CD4-positive, alpha-beta T cell (primary cell): ENCODE results near the gene UBA6. TPM values are rescaled to one million over a fixed set of nuclear protein-coding genes. Genes with fewer than 3 reads are reported as not detected.

Experiments used
- ATAC-seq: fragments of 200-7000 bp; cut with Tn5 transposase; one replicate; pipeline ENCODE4 v1.10.0; 2022; ENCODE audit warnings: mild to moderate bottlenecking; ENCODE audit not compliant: poor library complexity
- CTCF ChIA-PET: fragments of 350-600 bp; sonication (Branson Sonifier 250); formaldehyde crosslinking; loops from one replicate; lab custom pipeline; 2021; ENCODE audit warnings: antibody characterized with exemption, inconsistent platforms; lab: Charles Lee
- POLR2A ChIA-PET: fragments of 350-600 bp; sonication (Branson Sonifier 250); formaldehyde crosslinking; loops from one replicate; lab custom pipeline; 2021; ENCODE audit warnings: antibody characterized with exemption, inconsistent platforms; lab: Charles Lee
- DNase-seq, 14 experiments: peaks; one replicate each; pipeline ENCODE4 v3.0.0-alpha.2; 2013 to 2020; ENCODE audit warnings: mixed read lengths in 2 of 14
- H3K27ac ChIP-seq, 2 donors: one replicate each; pipeline versions ENCODE4 v1.5.1 to v1.7.0; 2013; ENCODE audit warnings: low read length in 2 of 2, low read depth in 1 of 2, mild to moderate bottlenecking in 1 of 2
- H3K27me3 ChIP-seq, 2 experiments: 1 replicate in 1 of 2; 2 replicates in 1 of 2; pipeline versions ENCODE4 v1.6.1 to v1.7.0; 2013; ENCODE audit warnings: low read length in 2 of 2, control low read depth in 1 of 2, mild to moderate bottlenecking in 1 of 2, moderate library complexity in 1 of 2; ENCODE audit not compliant: insufficient read depth in 2 of 2, control insufficient read depth in 1 of 2
- H3K36me3 ChIP-seq: one replicate; pipeline ENCODE4 v1.6.1; 2013; ENCODE audit warnings: low read length, control low read depth; ENCODE audit not compliant: insufficient read depth
- H3K4me1 ChIP-seq: one replicate; pipeline ENCODE4 v1.6.1; 2013; ENCODE audit warnings: low read length, control low read depth; ENCODE audit not compliant: insufficient read depth
- H3K4me3 ChIP-seq: one replicate; pipeline ENCODE4 v1.5.1; 2013; ENCODE audit warnings: mild to moderate bottlenecking, low read length, moderate library complexity
- H3K9me3 ChIP-seq, 2 experiments: 1 replicate in 1 of 2; 2 replicates in 1 of 2; pipeline versions ENCODE4 v1.6.1 to v1.7.0; 2013; ENCODE audit warnings: low read length in 2 of 2, mild to moderate bottlenecking in 2 of 2, control low read depth in 1 of 2, moderate library complexity in 1 of 2; ENCODE audit not compliant: control insufficient read depth in 1 of 2, insufficient read depth in 1 of 2
- H3K27ac Mint-ChIP-seq: one replicate; pipeline ENCODE4 v1.8.0; 2020; ENCODE audit warnings: mixed read lengths
- H3K27me3 Mint-ChIP-seq: one replicate; pipeline ENCODE4 v1.8.0; 2021; ENCODE audit warnings: mixed read lengths
- H3K36me3 Mint-ChIP-seq: one replicate; pipeline ENCODE4 v1.8.0; 2021; ENCODE audit warnings: low read depth, mixed read lengths
- H3K4me1 Mint-ChIP-seq: one replicate; pipeline ENCODE4 v1.8.0; 2021; ENCODE audit warnings: low read depth, mixed read lengths
- H3K4me3 Mint-ChIP-seq: one replicate; pipeline ENCODE4 v1.8.0; 2020; ENCODE audit warnings: mild to moderate bottlenecking, mixed read lengths
- H3K9me3 Mint-ChIP-seq: one replicate; pipeline ENCODE4 v1.8.0; 2020; ENCODE audit warnings: mixed read lengths
- intact Hi-C, 2 experiments: fragments of 100-400 bp; cut with DNase I in 1 of 2; cut with micrococcal nuclease in 1 of 2; formaldehyde crosslinking; loops; one replicate each; pipeline versions ENCODE4 v1.15.1 to v1.9.0; 2023 to 2025; cut with DNase I, micrococcal nuclease
- total RNA-seq, 174 experiments: library from RNA in 2 of 174; stranded (reverse) in 2 of 174; gene quantifications; one replicate each; pipeline ENCODE4 v1.2.3 and lab custom pipeline; 2021 to 2026
- TF ChIP-seq, protein P1 (sequence below): fragments of 200-600 bp; IDR thresholded peaks from one replicate; pipeline ENCODE4 v1.8.0; 2022; ENCODE audit warnings: antibody characterized with exemption, mild to moderate bottlenecking

Gene UBA6
- total RNA-seq, 2 experiments from 2014 or later = 33.4 to 45.5 TPM

- Histone ChIP-seq H3K9me3 (no peaks in the 10 kb centered on the region), H3K4me3 (no peak overlapping the region), H3K27ac (no peak overlapping the region), H3K4me1 (no peaks in the 10 kb centered on the region), H3K27me3 (no peaks in the 10 kb centered on the region), H3K36me3 (no peaks in the 10 kb centered on the region)
- TF ChIP-seq, protein P1, sequence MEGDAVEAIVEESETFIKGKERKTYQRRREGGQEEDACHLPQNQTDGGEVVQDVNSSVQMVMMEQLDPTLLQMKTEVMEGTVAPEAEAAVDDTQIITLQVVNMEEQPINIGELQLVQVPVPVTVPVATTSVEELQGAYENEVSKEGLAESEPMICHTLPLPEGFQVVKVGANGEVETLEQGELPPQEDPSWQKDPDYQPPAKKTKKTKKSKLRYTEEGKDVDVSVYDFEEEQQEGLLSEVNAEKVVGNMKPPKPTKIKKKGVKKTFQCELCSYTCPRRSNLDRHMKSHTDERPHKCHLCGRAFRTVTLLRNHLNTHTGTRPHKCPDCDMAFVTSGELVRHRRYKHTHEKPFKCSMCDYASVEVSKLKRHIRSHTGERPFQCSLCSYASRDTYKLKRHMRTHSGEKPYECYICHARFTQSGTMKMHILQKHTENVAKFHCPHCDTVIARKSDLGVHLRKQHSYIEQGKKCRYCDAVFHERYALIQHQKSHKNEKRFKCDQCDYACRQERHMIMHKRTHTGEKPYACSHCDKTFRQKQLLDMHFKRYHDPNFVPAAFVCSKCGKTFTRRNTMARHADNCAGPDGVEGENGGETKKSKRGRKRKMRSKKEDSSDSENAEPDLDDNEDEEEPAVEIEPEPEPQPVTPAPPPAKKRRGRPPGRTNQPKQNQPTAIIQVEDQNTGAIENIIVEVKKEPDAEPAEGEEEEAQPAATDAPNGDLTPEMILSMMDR = peak; percentile 92
- Mint-ChIP-seq H3K27me3 (no peaks in the 10 kb centered on the region), H3K36me3 (no peaks in the 10 kb centered on the region), H3K9me3 (no peaks in the 10 kb centered on the region), H3K27ac (no peak overlapping the region), H3K4me3 (no peak overlapping the region), H3K4me1 (no peaks in the 10 kb centered on the region)
- ATAC-seq (no peak), DNase-seq (peak in 3 of 14 experiments; percentile 43 to 54 (median 45))
- ChIA-PET POLR2A (interaction anchor here (1.2 to 1.3 kb wide), 2 partner anchors 46 to 202 kb away, joined by 3 to 6 read pairs; partner anchors contain the start of genes CENPC and UBA6), CTCF (interaction anchor here (0.8 to 1.4 kb wide), 9 partner anchors 8 to 200 kb away, joined by 3 to 6 read pairs (median 3); partner anchors contain the start of gene UBA6)
- intact Hi-C loops = loop anchor here (1.0 to 5.0 kb wide), 2 partner anchors 198 to 200 kb away; partner anchors contain the start of gene CENPC (in 1 of the 2)
Measured at GRCh38 chr4:67746797-67747495, 46.0 kb upstream of the UBA6 start.

DNA sequence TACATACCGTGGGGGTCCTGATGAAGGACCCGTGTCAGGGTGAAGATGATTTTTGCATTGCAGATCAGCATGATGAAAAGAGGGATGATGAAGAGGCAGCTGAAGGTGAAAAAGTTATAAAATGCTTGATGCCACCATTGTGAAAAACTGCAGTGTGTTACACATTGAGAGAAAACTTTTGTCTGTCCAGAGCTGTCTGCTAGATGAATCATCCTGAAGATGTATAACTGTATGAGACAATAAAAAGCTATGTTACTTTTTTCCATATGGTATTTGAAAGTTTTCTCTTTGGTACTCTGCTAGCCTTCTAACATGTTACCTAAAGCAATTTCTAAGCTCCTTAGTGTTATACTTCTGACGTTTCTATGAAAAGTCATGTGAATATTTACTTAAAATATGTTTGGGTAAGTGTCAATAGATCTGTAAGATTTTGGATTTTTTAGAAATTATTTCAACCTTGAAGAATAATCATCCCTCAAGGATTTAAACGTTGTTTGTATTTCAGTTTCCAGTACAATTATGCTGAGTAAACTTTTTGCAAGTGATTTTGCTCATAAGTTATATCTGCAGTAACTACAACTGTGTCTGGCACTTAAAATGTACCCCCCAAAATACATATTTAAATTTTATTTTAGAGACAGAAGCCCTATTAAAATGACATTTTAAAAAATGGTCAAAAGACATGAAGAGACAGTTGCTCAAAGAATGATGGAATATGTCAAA lies 43.8 kb upstream of the UBA6 start:
- ChIA-PET CTCF (interaction anchor here (1.3 kb wide), 1 partner anchor 43 kb away, joined by 3 read pairs; the partner anchor contains the start of gene UBA6), POLR2A (interaction anchor here (0.7 kb wide), 1 partner anchor 44 kb away, joined by 3 read pairs; the partner anchor contains the start of gene UBA6)
- intact Hi-C loops = loop anchor here in 1 of 2 experiments (5.0 kb wide), 1 partner anchor 197 kb away; the partner anchor contains the start of gene CENPC
- ATAC-seq (no peak), DNase-seq (no peak)
- no peak overlapping the region for H3K4me3 Mint-ChIP-seq
- no peaks in the 10 kb centered on the region for H3K4me1 ChIP-seq
- H3K9me3 ChIP-seq = no peaks in the 10 kb centered on the region
- H3K9me3 Mint-ChIP-seq = no peaks in the 10 kb centered on the region
- no peaks in the 10 kb centered on the region for H3K4me1 Mint-ChIP-seq
- no peaks in the 10 kb centered on the region for H3K27me3 ChIP-seq
- H3K36me3 Mint-ChIP-seq = no peaks in the 10 kb centered on the region
- TF ChIP-seq, protein P1 = no peak
- no peak overlapping the region for H3K27ac Mint-ChIP-seq
- no peaks in the 10 kb centered on the region for H3K36me3 ChIP-seq
- H3K4me3 ChIP-seq = no peak overlapping the region
- H3K27me3 Mint-ChIP-seq = no peaks in the 10 kb centered on the region
- no peak overlapping the region for H3K27ac ChIP-seq

DNA sequence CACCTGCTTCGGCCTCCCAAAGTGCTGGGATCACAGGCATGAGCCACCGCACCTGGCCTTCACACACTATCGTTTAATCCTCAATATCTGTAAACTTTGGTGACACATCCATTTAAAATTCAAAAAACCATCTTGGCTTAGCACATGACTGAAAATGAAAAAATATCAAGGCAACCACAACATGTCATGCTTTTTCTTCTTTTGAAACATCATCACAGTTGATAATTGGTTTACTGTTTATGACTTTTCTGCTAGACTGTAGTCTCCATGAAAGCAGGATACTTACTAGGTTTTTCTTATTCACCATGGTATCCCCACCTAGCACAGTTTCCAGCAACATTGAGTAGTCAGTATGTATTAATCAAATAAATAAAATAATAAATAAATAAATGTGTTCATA lies 42.2 kb upstream of the UBA6 start:
- H3K36me3 ChIP-seq = no peaks in the 10 kb centered on the region
- H3K4me3 Mint-ChIP-seq = no peak overlapping the region
- H3K9me3 ChIP-seq = no peaks in the 10 kb centered on the region
- H3K27ac Mint-ChIP-seq = no peak overlapping the region
- intact Hi-C loops = no loop called here
- no peaks in the 10 kb centered on the region for H3K27me3 Mint-ChIP-seq
- TF ChIP-seq, protein P1 = no peak
- H3K36me3 Mint-ChIP-seq = no peaks in the 10 kb centered on the region
- no peak for DNase-seq
- H3K4me1 Mint-ChIP-seq = no peaks in the 10 kb centered on the region
- H3K4me1 ChIP-seq = no peaks in the 10 kb centered on the region
- H3K9me3 Mint-ChIP-seq = no peaks in the 10 kb centered on the region
- H3K27me3 ChIP-seq = no peaks in the 10 kb centered on the region
- ATAC-seq = no peak
- ChIA-PET POLR2A (no interaction called here), CTCF (no interaction called here)
- no peak overlapping the region for H3K27ac ChIP-seq
- no peak overlapping the region for H3K4me3 ChIP-seq
